Stimulated activated effector memory CD8-positive, alpha-beta T cell treated with anti-CD3 and anti-CD28 coated beads, Interleukin-12 subunit alpha, Interleukin-12 subunit beta, amount 100 ng/mL, for 72 hours (primary cell): ENCODE data around the gene P3R3URF.

Experiments used
- ATAC-seq: fragments of 150-1000 bp; cut with Tn5 transposase; 2 replicates; pipeline ENCODE4 v1.10.0; 2021
- DNase-seq, 2 donors: peaks; one replicate each; pipeline ENCODE4 v3.0.0; 2021 to 2022; ENCODE audit warnings: low spot score in 2 of 2
- H3K27ac Mint-ChIP-seq: one replicate; pipeline ENCODE4 v1.8.0; 2022; ENCODE audit warnings: mild to moderate bottlenecking, mixed read lengths
- H3K36me3 Mint-ChIP-seq: one replicate; pipeline ENCODE4 v1.8.0; 2022; ENCODE audit warnings: mild to moderate bottlenecking, mixed read lengths
- H3K4me1 Mint-ChIP-seq: one replicate; pipeline ENCODE4 v1.8.0; 2022; ENCODE audit warnings: mixed read lengths
- H3K4me3 Mint-ChIP-seq: one replicate; pipeline ENCODE4 v1.8.0; 2022; ENCODE audit warnings: mild to moderate bottlenecking, mixed read lengths
- H3K9me3 Mint-ChIP-seq: one replicate; pipeline ENCODE4 v1.8.0; 2022; ENCODE audit warnings: mixed read lengths

The P3R3URF gene

GRCh38 chr1:46133781-46134350, 42.4 kb downstream of the P3R3URF start:
- H3K4me3 Mint-ChIP-seq: peak overlapping the region; percentile 99
- H3K36me3 Mint-ChIP-seq: peaks cover 6% of the 10 kb centered on the region
- ATAC-seq (no peak), DNase-seq (no peak)
- H3K9me3 Mint-ChIP-seq: no peaks in the 10 kb centered on the region
- H3K4me1 Mint-ChIP-seq: peaks cover 30% of the 10 kb centered on the region
- H3K27ac Mint-ChIP-seq: peak overlapping the region; percentile 100

- DNase-seq: no peak
Measured at GRCh38 chr1:46133181-46133658, 43.1 kb downstream of the P3R3URF start.

GRCh38 chr1:46132529-46133180, 43.6 kb downstream of the P3R3URF start, which contains the start of gene PIK3R3:
TSS of gene PIK3R3 (minus strand) at chr1:46132629. CDS start at chr1:46131952, 677 bp downstream.
- Mint-ChIP-seq H3K9me3 (no peaks in the 10 kb centered on the region), H3K4me3 (peak within 1 kb of the TSS; percentile 99), H3K4me1 (peaks cover 30% of the 10 kb centered on the region), H3K36me3 (peaks cover 6% of the 10 kb centered on the region), H3K27ac (peak within 1 kb of the TSS; percentile 100)
- ATAC-seq (peak; percentile 98), DNase-seq (peak; percentile 81 to 95)

More at GRCh38 chr1:46133181-46133658, 43.1 kb downstream of the P3R3URF start:
- ATAC-seq: peak; percentile 67
- Mint-ChIP-seq H3K36me3 (peaks cover 6% of the 10 kb centered on the region), H3K27ac (peak overlapping the region; percentile 100), H3K4me3 (peak overlapping the region; percentile 99), H3K4me1 (peaks cover 30% of the 10 kb centered on the region), H3K9me3 (no peaks in the 10 kb centered on the region)

GRCh38 chr1:46131712-46132528, 44.4 kb downstream of the P3R3URF start:
- no peaks in the 10 kb centered on the region for H3K9me3 Mint-ChIP-seq
- H3K4me1 Mint-ChIP-seq: peaks cover 30% of the 10 kb centered on the region
- no peak for ATAC-seq
- H3K36me3 Mint-ChIP-seq: peaks cover 6% of the 10 kb centered on the region
- DNase-seq: no peak
- peak overlapping the region; percentile 100 for H3K27ac Mint-ChIP-seq
- H3K4me3 Mint-ChIP-seq: peak overlapping the region; percentile 99

- DNase-seq (no peak), ATAC-seq (no peak)
- Mint-ChIP-seq H3K27ac (no peak overlapping the region), H3K4me3 (peak overlapping the region; percentile 99), H3K36me3 (peaks cover 6% of the 10 kb centered on the region), H3K4me1 (peaks cover 30% of the 10 kb centered on the region), H3K9me3 (no peaks in the 10 kb centered on the region)
Measured at GRCh38 chr1:46131093-46131492, 45.2 kb downstream of the P3R3URF start.

GRCh38 chr1:46130606-46131005, 45.7 kb downstream of the P3R3URF start:
- Mint-ChIP-seq H3K27ac (no peak overlapping the region), H3K4me3 (no peak overlapping the region), H3K36me3 (peaks cover 6% of the 10 kb centered on the region), H3K9me3 (no peaks in the 10 kb centered on the region), H3K4me1 (peaks cover 30% of the 10 kb centered on the region)
- DNase-seq (no peak), ATAC-seq (no peak)

- Mint-ChIP-seq H3K4me1 (peaks cover 30% of the 10 kb centered on the region), H3K36me3 (peaks cover 6% of the 10 kb centered on the region), H3K9me3 (no peaks in the 10 kb centered on the region), H3K4me3 (no peak overlapping the region), H3K27ac (no peak overlapping the region)
- DNase-seq (no peak), ATAC-seq (no peak)
Measured at GRCh38 chr1:46130121-46130520, 46.2 kb downstream of the P3R3URF start.

GRCh38 chr1:46128344-46128743, 47.9 kb downstream of the P3R3URF start:
- Mint-ChIP-seq H3K27ac (no peak overlapping the region), H3K4me1 (peaks cover 22% of the 10 kb centered on the region)

More at GRCh38 chr1:46128344-46128743, 47.9 kb downstream of the P3R3URF start:
- Mint-ChIP-seq H3K36me3 (peaks cover 6% of the 10 kb centered on the region), H3K4me3 (no peak overlapping the region), H3K9me3 (no peaks in the 10 kb centered on the region)
- no peak for ATAC-seq
- no peak for DNase-seq
